H1 (cell line): ENCODE data around the gene PPP1R3E. TPM values are rescaled to one million over a fixed set of nuclear protein-coding genes. Genes with fewer than 3 reads are reported as not detected.

Experiments
- CTCF ChIA-PET: fragments of 300-600 bp; sonication (Branson Sonifier 250); formaldehyde crosslinking; loops from one replicate; lab custom pipeline; 2021; ENCODE audit not compliant: partially characterized antibody; lab: Charles Lee
- POLR2A ChIA-PET: fragments of 300-600 bp; sonication (Branson Sonifier 250); formaldehyde crosslinking; loops from one replicate; lab custom pipeline; 2021; ENCODE audit warnings: inconsistent platforms; ENCODE audit not compliant: partially characterized antibody; lab: Charles Lee
- DNase-seq, 2 experiments: peaks; one replicate each; pipeline versions ENCODE4 v3.0.0 to v3.0.0-alpha.2; 2010 to 2022; ENCODE audit warnings: low spot score in 2 of 2, low read depth in 1 of 2, mixed read lengths in 1 of 2
- FAIRE-seq: peaks from 2 replicates; lab custom pipeline; 2011; peaks lifted over from hg19 to GRCh38; lab: Jason Lieb, UNC
- H2AFZ ChIP-seq: 2 replicates; pipeline ENCODE4 v1.8.1; 2012; ENCODE audit warnings: low read length, inconsistent platforms
- H2AK5ac ChIP-seq: 2 replicates; pipeline ENCODE4 v1.6.1; 2013; ENCODE audit warnings: low read depth, low read length
- H2BK120ac ChIP-seq: replicated peaks from 2 replicates; pipeline ENCODE3; 2013; ENCODE audit warnings: low read depth, low read length, inconsistent platforms
- H2BK12ac ChIP-seq: 2 replicates; pipeline ENCODE4 v1.6.1; 2013; ENCODE audit warnings: low read depth, low read length
- H2BK15ac ChIP-seq: 2 replicates; pipeline ENCODE4 v1.6.1; 2013; ENCODE audit warnings: low read length
- H2BK20ac ChIP-seq: 2 replicates; pipeline ENCODE4 v1.6.1; 2013; ENCODE audit warnings: low read length
- H2BK5ac ChIP-seq: 2 replicates; pipeline ENCODE4 v1.6.1; 2013; ENCODE audit warnings: low read depth, low read length
- H3K14ac ChIP-seq: 2 replicates; pipeline ENCODE4 v1.6.1; 2013; ENCODE audit warnings: inconsistent platforms; ENCODE audit not compliant: insufficient read length
- H3K18ac ChIP-seq: 2 replicates; pipeline ENCODE4 v1.6.1; 2013; ENCODE audit warnings: low read length; ENCODE audit errors: extremely low read depth
- H3K23ac ChIP-seq: 2 replicates; pipeline ENCODE4 v1.6.1; 2013; ENCODE audit warnings: inconsistent platforms; ENCODE audit not compliant: insufficient read length
- H3K23me2 ChIP-seq: 2 replicates; pipeline ENCODE4 v1.6.1; 2013; ENCODE audit warnings: low read depth, low read length
- H3K27ac ChIP-seq: 2 replicates; pipeline ENCODE4 v1.6.1; 2011; ENCODE audit warnings: low read depth, low read length, inconsistent platforms
- H3K27me3 ChIP-seq, 4 experiments: replicated peaks in 1 of 4; 1 replicate in 1 of 4; 2 replicates in 3 of 4; pipeline versions ENCODE4 v1.6.1 to v1.8.1; 2011 to 2013; ENCODE audit warnings: low read length in 3 of 4, mild to moderate bottlenecking in 3 of 4, inconsistent platforms in 2 of 4, mixed read lengths in 2 of 4, moderate library complexity in 1 of 4; ENCODE audit not compliant: control insufficient read depth in 3 of 4, insufficient read depth in 3 of 4; ENCODE audit errors: extremely low read depth in 1 of 4
- H3K36me3 ChIP-seq, 4 experiments: 2 replicates each; pipeline versions ENCODE4 v1.6.1 to v1.8.1; 2011 to 2013; ENCODE audit warnings: mild to moderate bottlenecking in 4 of 4, low read length in 3 of 4, moderate library complexity in 2 of 4, control low read depth in 1 of 4, inconsistent platforms in 1 of 4; ENCODE audit not compliant: insufficient read depth in 4 of 4, control insufficient read depth in 2 of 4
- H3K4ac ChIP-seq: replicated peaks from 2 replicates; pipeline ENCODE3; 2013; ENCODE audit warnings: low read length, low read depth, mixed read lengths, inconsistent platforms; ENCODE audit not compliant: insufficient read length
- H3K4me1 ChIP-seq, 4 experiments: replicated peaks in 1 of 4; 1 replicate in 1 of 4; 2 replicates in 3 of 4; pipeline versions ENCODE4 v1.6.1 to v1.8.1; 2011 to 2013; ENCODE audit warnings: low read length in 3 of 4, inconsistent platforms in 2 of 4, mixed read lengths in 1 of 4; ENCODE audit not compliant: insufficient read depth in 4 of 4, control insufficient read depth in 3 of 4
- H3K4me2 ChIP-seq, 2 experiments: 2 replicates each; pipeline versions ENCODE4 v1.6.1 to v1.8.1; 2011 to 2013; ENCODE audit warnings: low read depth in 2 of 2, low read length in 2 of 2, control low read depth in 1 of 2, inconsistent platforms in 1 of 2, mild to moderate bottlenecking in 1 of 2; ENCODE audit not compliant: insufficient read depth in 1 of 2
- H3K4me3 ChIP-seq, 4 experiments: fragments of 200-600, 300-600 bp in 1 of 4; sonication (generic), shearing (Covaris generic), sonication (Bioruptor Twin) in 1 of 4; 2 replicates each; pipeline versions ENCODE4 v1.5.1 to v1.8.1; 2011 to 2016; ENCODE audit warnings: low read length in 4 of 4, low read depth in 3 of 4, control low read depth in 2 of 4, inconsistent platforms in 2 of 4, mild to moderate bottlenecking in 2 of 4, mixed read lengths in 1 of 4, moderate library complexity in 1 of 4; ENCODE audit not compliant: insufficient read depth in 2 of 4; ENCODE audit errors: extremely low read depth in 1 of 4
- H3K56ac ChIP-seq: replicated peaks from 2 replicates; pipeline ENCODE3; 2013; ENCODE audit warnings: low read depth, mild to moderate bottlenecking, mixed read lengths, low read length, inconsistent platforms; ENCODE audit not compliant: insufficient read length
- H3K79me1 ChIP-seq: 2 replicates; pipeline ENCODE4 v1.6.1; 2013; ENCODE audit warnings: low read depth, low read length, control low read depth
- H3K79me2 ChIP-seq, 2 experiments: 2 replicates each; pipeline versions ENCODE4 v1.6.1 to v1.8.1; 2012 to 2013; ENCODE audit warnings: low read length in 2 of 2, mild to moderate bottlenecking in 2 of 2, inconsistent platforms in 1 of 2; ENCODE audit not compliant: insufficient read depth in 2 of 2, control insufficient read depth in 1 of 2
- H3K9ac ChIP-seq, 4 experiments: replicated peaks in 1 of 4; 1 replicate in 1 of 4; 2 replicates in 3 of 4; pipeline versions ENCODE4 v1.6.1 to v1.8.1; 2011 to 2013; ENCODE audit warnings: low read depth in 3 of 4, low read length in 3 of 4, control low read depth in 2 of 4, mild to moderate bottlenecking in 2 of 4, moderate library complexity in 2 of 4, inconsistent platforms in 1 of 4; ENCODE audit errors: extremely low read depth in 1 of 4
- H3K9me3 ChIP-seq, 2 experiments: 2 replicates each; pipeline versions ENCODE4 v1.6.1 to v1.8.1; 2012 to 2013; ENCODE audit warnings: mild to moderate bottlenecking in 2 of 2, moderate library complexity in 2 of 2, control low read depth in 1 of 2, inconsistent platforms in 1 of 2, low read depth in 1 of 2, low read length in 1 of 2, mixed read lengths in 1 of 2; ENCODE audit not compliant: insufficient read depth in 2 of 2
- H4K20me1 ChIP-seq, 2 experiments: replicated peaks in 1 of 2; 2 replicates each; pipeline versions ENCODE3 to v1.8.1; 2011 to 2013; ENCODE audit warnings: inconsistent platforms in 2 of 2, low read length in 2 of 2, mild to moderate bottlenecking in 1 of 2; ENCODE audit not compliant: insufficient read depth in 2 of 2, control insufficient read depth in 1 of 2
- H4K5ac ChIP-seq: 2 replicates; pipeline ENCODE4 v1.6.1; 2013; ENCODE audit warnings: low read length, low read depth, mixed read lengths, inconsistent platforms; ENCODE audit not compliant: insufficient read length
- H4K8ac ChIP-seq: 2 replicates; pipeline ENCODE4 v1.8.0; 2013; ENCODE audit warnings: mild to moderate bottlenecking, moderate library complexity, low read length, inconsistent platforms; ENCODE audit not compliant: insufficient read depth; ENCODE audit errors: extremely low read depth
- H4K91ac ChIP-seq: replicated peaks from 2 replicates; pipeline ENCODE3; 2013; ENCODE audit warnings: low read length, mixed read lengths, inconsistent platforms; ENCODE audit not compliant: insufficient read length
- FOSL1 ChIP-seq: IDR thresholded peaks from 2 replicates; pipeline ENCODE4 v1.6.1; 2011; ENCODE audit warnings: mild to moderate bottlenecking, low read depth, low read length, moderate library complexity; ENCODE audit not compliant: insufficient read depth
- HDAC2 ChIP-seq, 2 experiments: fragments of 300-600 bp in 1 of 2; sonication (generic) in 1 of 2; IDR thresholded peaks; 2 replicates each; pipeline ENCODE4 v1.6.1; 2011 to 2012; ENCODE audit warnings: low read depth in 2 of 2, low read length in 2 of 2, mild to moderate bottlenecking in 2 of 2, moderate library complexity in 2 of 2, borderline replicate concordance in 1 of 2, inconsistent platforms in 1 of 2
- HDAC6 ChIP-seq: IDR thresholded peaks from one replicate; pipeline ENCODE4 v1.7.1; 2012; ENCODE audit warnings: low read depth, mild to moderate bottlenecking, inconsistent platforms, low read length, moderate library complexity
- NANOG ChIP-seq: IDR thresholded peaks from 2 replicates; pipeline ENCODE4 v1.6.1; 2011; ENCODE audit warnings: low read length, low read depth, mild to moderate bottlenecking, inconsistent platforms; ENCODE audit not compliant: insufficient read depth, poor library complexity, severe bottlenecking
- NRF1 ChIP-seq: IDR thresholded peaks from 2 replicates; pipeline ENCODE4 v1.6.1; 2011; ENCODE audit warnings: mild to moderate bottlenecking, low read depth, low read length, improper control_type of control experiment
- POLR2AphosphoS5 ChIP-seq: IDR thresholded peaks from 2 replicates; pipeline ENCODE4 v1.6.1; 2011; ENCODE audit warnings: low read depth, low read length
- SIN3A ChIP-seq, 2 experiments: IDR thresholded peaks in 1 of 2; conservative IDR thresholded peaks in 1 of 2; 2 replicates each; pipeline ENCODE4 v1.6.1; 2011 to 2012; ENCODE audit warnings: low read length in 2 of 2, improper control_type of control experiment in 1 of 2, low read depth in 1 of 2, mild to moderate bottlenecking in 1 of 2
- SIX5 ChIP-seq: IDR thresholded peaks from 2 replicates; pipeline ENCODE4 v1.6.1; 2011; ENCODE audit warnings: mild to moderate bottlenecking, low read depth, low read length
- SP2 ChIP-seq: IDR thresholded peaks from 2 replicates; pipeline ENCODE4 v1.6.1; 2012; ENCODE audit warnings: mild to moderate bottlenecking, low read length, inconsistent platforms
- TEAD4 ChIP-seq: IDR thresholded peaks from 2 replicates; pipeline ENCODE4 v1.6.1; 2012; ENCODE audit warnings: low read depth, low read length, inconsistent platforms, mixed read lengths
- WGBS, 2 experiments: shearing (Covaris generic) in 1 of 2; methylation state at CpG; one replicate each; pipeline versions ENCODE4 v1.1.6 to v1.1.7; 2013 to 2015; ENCODE audit warnings: low lambda C conversion rate in 2 of 2, mixed read lengths in 2 of 2, inconsistent platforms in 1 of 2, low coverage in 1 of 2, missing lambda C conversion rate in 1 of 2; ENCODE audit not compliant: insufficient replicate concordance in 2 of 2, insufficient coverage in 1 of 2, insufficient read length in 1 of 2; ENCODE audit errors: extremely low coverage in 1 of 2, missing lambda C conversion rate in 1 of 2; 5-methylcytosine and 5-hydroxymethylcytosine counted together
- polyA plus RNA-seq, 7 experiments: library from polyadenylated mRNA; depleted of rRNA in 3 of 7; stranded (reverse) in 5 of 7; unstranded in 2 of 7; fragments of >200 nt in 5 of 7; fragments of 200-250 nt in 2 of 7; gene quantifications; 1 replicate in 5 of 7; 2 replicates in 1 of 7; 4 replicates in 1 of 7; pipeline versions ENCODE4 v1.2.1 to v1.2.3, GENCODE V29; 2011 to 2013; ENCODE audit warnings: missing spikeins in 2 of 7, mixed read lengths in 2 of 7
- total RNA-seq: library from RNA; stranded (reverse); fragmentation: NEBNext Ultra II Directional; extraction: Animal tissue kit (Norgen Biotek cat#: 25700); gene quantifications from 2 replicates; pipeline ENCODE4 v1.2.1, GENCODE V29; 2021
- TF ChIP-seq, protein P1 (sequence below): IDR thresholded peaks from 2 replicates; pipeline ENCODE4 v1.6.1; 2012; ENCODE audit warnings: inconsistent platforms

Gene PPP1R3E
- total and polyA plus RNA-seq, 2 of the 8 experiments (the other 6 are each of a cell fraction or from before 2014, with no cell fraction given) = 4.4 to 4.7 TPM

DNA sequence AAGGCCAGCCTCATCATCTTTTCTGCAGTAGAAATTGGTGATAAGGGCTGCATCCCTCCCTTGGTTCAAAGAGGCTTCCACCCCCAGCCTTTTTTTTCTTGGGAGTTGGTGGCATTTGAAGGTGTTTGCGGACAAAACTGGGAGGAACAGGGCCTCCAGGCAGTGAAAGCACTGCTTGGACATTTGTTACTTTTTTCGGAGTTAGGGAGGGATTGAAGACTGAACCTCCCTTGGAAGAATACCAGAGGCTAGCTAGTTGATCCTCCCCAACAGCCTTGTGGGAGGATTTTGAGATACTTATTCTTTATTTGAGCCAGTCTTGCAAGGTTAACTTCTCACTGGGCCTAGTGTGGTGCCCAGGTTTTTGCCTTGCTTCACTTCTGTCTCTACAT, 21.8 kb upstream of the PPP1R3E start:
- Histone ChIP-seq H3K23ac (no peak overlapping the region), H2AK5ac (no peak overlapping the region), H4K5ac (no peak overlapping the region), H2BK5ac (no peak overlapping the region), H4K8ac (no peak overlapping the region), H3K56ac (no peak overlapping the region), H2BK20ac (no peak overlapping the region), H3K27me3 (no peaks in the 10 kb centered on the region), H3K4me3 (no peak overlapping the region), H2AFZ (no peak overlapping the region), H3K4me1 (peaks cover 0 to 6% (median 2%) of the 10 kb centered on the region in 4 experiments; a peak in 6 of 7 replicates), H3K36me3 (peaks cover 9 to 35% (median 24%) of the 10 kb centered on the region in 4 experiments; a peak in 7 of 8 replicates), H3K23me2 (peaks cover 10% of the 10 kb centered on the region), H3K9ac (no peak overlapping the region), H2BK120ac (no peak overlapping the region), H3K14ac (no peak overlapping the region), H3K27ac (no peak overlapping the region), H2BK12ac (no peak overlapping the region), H4K91ac (no peak overlapping the region), H4K20me1 (no peaks in the 10 kb centered on the region), H2BK15ac (no peak overlapping the region), H3K79me1 (peaks cover 10% of the 10 kb centered on the region; the same call in 1 of the 2 replicates), H3K18ac (no peak overlapping the region), H3K79me2 (peaks cover 11 to 17% of the 10 kb centered on the region in 2 experiments), H3K9me3 (no peaks in the 10 kb centered on the region), H3K4ac (no peak overlapping the region), H3K4me2 (no peak overlapping the region)
- POLR2A ChIA-PET = interaction anchor here (0.9 to 4.7 kb wide), 3 partner anchors 17 to 42 kb away, joined by 3 to 48 read pairs (median 4); partner anchors contain the start of genes BCL2L2 and PPP1R3E
- WGBS, 2 experiments = 100% methylated on average over 2 of the region's 2 CpGs; no CpG with 5 or more reads in 1 of the 2 experiments
- FAIRE-seq (no peak), DNase-seq (no peak)
- CTCF ChIA-PET = interaction anchor here (0.8 to 3.7 kb wide), 3 partner anchors 22 to 155 kb away, joined by 3 to 27 read pairs (median 3); no protein-coding TSS in a partner anchor
- TF ChIP-seq SP2 = no peak
- no peak for TF ChIP-seq SIX5
- TF ChIP-seq POLR2AphosphoS5 = no peak
- TF ChIP-seq FOSL1 = no peak
- no peak for TF ChIP-seq SIN3A (conservative IDR thresholded peaks at IDR 0.05 in 1 of 2, IDR thresholded peaks at IDR 0.05 in 1 of 2; ENCODE audit: low read depth in 1 of 2, low read length in 2 of 2)
- no peak for TF ChIP-seq TEAD4
- TF ChIP-seq HDAC2 (IDR thresholded peaks at IDR 0.05; ENCODE audit: borderline replicate concordance in 1 of 2, low read depth in 2 of 2, low read length in 2 of 2) = no peak
- no peak for TF ChIP-seq NANOG
- no peak for TF ChIP-seq NRF1
- no peak for TF ChIP-seq HDAC6
- TF ChIP-seq, protein P1, sequence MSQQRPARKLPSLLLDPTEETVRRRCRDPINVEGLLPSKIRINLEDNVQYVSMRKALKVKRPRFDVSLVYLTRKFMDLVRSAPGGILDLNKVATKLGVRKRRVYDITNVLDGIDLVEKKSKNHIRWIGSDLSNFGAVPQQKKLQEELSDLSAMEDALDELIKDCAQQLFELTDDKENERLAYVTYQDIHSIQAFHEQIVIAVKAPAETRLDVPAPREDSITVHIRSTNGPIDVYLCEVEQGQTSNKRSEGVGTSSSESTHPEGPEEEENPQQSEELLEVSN = no peak
